BLaER1 (cell line): Measurements from ENCODE around the gene BPIFB6.

ENCODE experiments used
- H3K27ac ChIP-seq: shearing (Covaris generic); formaldehyde crosslinking; 2 replicates; pipeline ENCODE4 v1.8.1; 2022
- H3K27me3 ChIP-seq: shearing (Covaris generic); formaldehyde crosslinking; 2 replicates; pipeline ENCODE4 v1.8.1; 2022
- H3K36me3 ChIP-seq: shearing (Covaris generic); formaldehyde crosslinking; 2 replicates; pipeline ENCODE4 v1.8.1; 2022
- H3K4me1 ChIP-seq: shearing (Covaris generic); formaldehyde crosslinking; 2 replicates; pipeline ENCODE4 v1.8.1; 2022
- H3K4me2 ChIP-seq: shearing (Covaris generic); formaldehyde crosslinking; 2 replicates; pipeline ENCODE4 v1.8.1; 2022
- H3K4me3 ChIP-seq: shearing (Covaris generic); formaldehyde crosslinking; 2 replicates; pipeline ENCODE4 v1.8.1; 2022
- H3K9ac ChIP-seq: shearing (Covaris generic); formaldehyde crosslinking; 2 replicates; pipeline ENCODE4 v1.8.1; 2022
- H3K9me3 ChIP-seq: shearing (Covaris generic); formaldehyde crosslinking; 2 replicates; pipeline ENCODE4 v1.8.1; 2022
- H4K20me1 ChIP-seq: shearing (Covaris generic); formaldehyde crosslinking; 2 replicates; pipeline ENCODE4 v1.8.1; 2022
- Cebpa-rat ChIP-seq: shearing (Covaris generic); IDR thresholded peaks from 2 replicates; pipeline ENCODE4 v1.8.1; 2022

The BPIFB6 gene

DNA sequence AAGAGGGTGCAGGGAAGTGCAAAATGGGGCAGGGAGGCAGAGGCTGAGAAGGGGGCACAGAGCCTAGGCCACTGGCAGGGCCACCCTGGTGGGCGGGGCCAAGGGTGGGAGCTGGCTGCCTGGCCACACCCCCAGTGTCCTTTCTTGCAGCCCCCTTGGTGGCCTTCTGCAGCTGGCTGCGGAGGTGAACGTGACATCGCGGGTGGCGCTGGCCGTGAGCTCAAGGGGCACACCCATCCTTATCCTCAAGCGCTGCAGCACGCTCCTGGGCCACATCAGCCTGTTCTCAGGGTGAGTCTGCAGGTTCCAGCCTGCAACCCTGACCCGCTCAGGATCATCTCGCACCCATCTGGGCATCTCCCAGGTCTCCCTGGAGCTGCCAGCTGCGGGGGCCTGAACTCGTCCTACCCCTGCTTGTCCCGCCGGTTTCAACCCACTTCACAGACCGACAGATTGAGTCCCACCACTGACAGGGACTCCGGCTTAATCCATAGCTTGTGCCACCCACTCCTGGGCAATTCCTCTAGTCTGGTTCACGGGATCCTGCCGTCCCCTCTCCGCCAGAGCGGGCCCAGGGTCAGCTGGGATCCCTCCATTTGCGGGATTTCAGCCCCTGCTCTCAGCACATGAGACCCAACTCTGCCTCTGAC lies 28.4 kb downstream of the BPIFB6 start:
- Histone ChIP-seq H3K4me1 (peaks cover 36% of the 10 kb centered on the region), H3K4me3 (no peak overlapping the region), H3K4me2 (no peak overlapping the region), H4K20me1 (no peaks in the 10 kb centered on the region), H3K36me3 (no peaks in the 10 kb centered on the region), H3K9me3 (no peaks in the 10 kb centered on the region), H3K27ac (no peak overlapping the region), H3K9ac (no peak overlapping the region), H3K27me3 (no peaks in the 10 kb centered on the region)
- TF ChIP-seq Cebpa-rat, result no peak

- H3K9ac ChIP-seq, result peak overlapping the region; percentile 2; the same call in 1 of the 2 replicates
- no peak for TF ChIP-seq Cebpa-rat
- H3K4me3 ChIP-seq, result no peak overlapping the region
- H3K36me3 ChIP-seq, result no peaks in the 10 kb centered on the region
- no peaks in the 10 kb centered on the region for H3K27me3 ChIP-seq
- peaks cover 36% of the 10 kb centered on the region for H3K4me1 ChIP-seq
- no peaks in the 10 kb centered on the region for H3K9me3 ChIP-seq
- peak overlapping the region; percentile 63 for H3K27ac ChIP-seq
- no peaks in the 10 kb centered on the region for H4K20me1 ChIP-seq
- peak overlapping the region; percentile 65 for H3K4me2 ChIP-seq
Measured at GRCh38 chr20:33061658-33062028, 30.2 kb downstream of the BPIFB6 start.

GRCh38 chr20:33062105-33062824 lies 30.8 kb downstream of the BPIFB6 start:
- H3K4me1 ChIP-seq, result peaks cover 36% of the 10 kb centered on the region
- H3K9me3 ChIP-seq, result no peaks in the 10 kb centered on the region
- no peaks in the 10 kb centered on the region for H4K20me1 ChIP-seq
- no peak for TF ChIP-seq Cebpa-rat
- H3K9ac ChIP-seq, result no peak overlapping the region
- H3K27ac ChIP-seq, result peak overlapping the region; percentile 63; the same call in 1 of the 2 replicates
- no peaks in the 10 kb centered on the region for H3K27me3 ChIP-seq
- no peaks in the 10 kb centered on the region for H3K36me3 ChIP-seq
- no peak overlapping the region; the same call in 1 of the 2 replicates for H3K4me2 ChIP-seq
- no peak overlapping the region for H3K4me3 ChIP-seq

DNA sequence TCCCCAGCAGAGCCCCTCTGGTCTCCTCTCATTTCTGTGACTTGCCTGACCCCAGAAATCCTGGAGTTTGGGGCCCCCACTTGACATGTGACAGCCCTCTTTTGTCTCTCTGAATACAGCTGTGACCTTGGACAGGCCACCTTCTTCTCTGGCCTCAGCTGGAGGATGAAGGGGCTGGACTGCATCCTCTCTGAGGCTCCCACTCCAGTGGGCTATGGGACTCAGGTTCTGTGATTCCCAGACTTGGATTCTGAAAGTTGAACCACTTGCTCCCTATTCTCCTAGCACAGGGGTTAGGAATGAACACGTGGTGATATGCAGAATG lies 31.3 kb downstream of the BPIFB6 start:
- H3K27me3 ChIP-seq, result no peaks in the 10 kb centered on the region
- no peaks in the 10 kb centered on the region for H4K20me1 ChIP-seq
- H3K4me2 ChIP-seq, result no peak overlapping the region
- peak overlapping the region; percentile 63; the same call in 1 of the 2 replicates for H3K27ac ChIP-seq
- H3K4me3 ChIP-seq, result no peak overlapping the region
- no peak for TF ChIP-seq Cebpa-rat
- H3K9ac ChIP-seq, result no peak overlapping the region
- H3K36me3 ChIP-seq, result no peaks in the 10 kb centered on the region
- no peaks in the 10 kb centered on the region for H3K9me3 ChIP-seq
- peaks cover 36% of the 10 kb centered on the region for H3K4me1 ChIP-seq

- Histone ChIP-seq H3K9ac (no peak overlapping the region), H3K27me3 (no peaks in the 10 kb centered on the region), H3K9me3 (no peaks in the 10 kb centered on the region), H3K4me3 (no peak overlapping the region), H3K27ac (no peak overlapping the region), H4K20me1 (no peaks in the 10 kb centered on the region), H3K36me3 (no peaks in the 10 kb centered on the region), H3K4me1 (peaks cover 36% of the 10 kb centered on the region), H3K4me2 (no peak overlapping the region)
- no peak for TF ChIP-seq Cebpa-rat
Measured at GRCh38 chr20:33063271-33063670, 31.8 kb downstream of the BPIFB6 start.

- Histone ChIP-seq H3K36me3 (no peaks in the 10 kb centered on the region), H3K9me3 (no peaks in the 10 kb centered on the region), H3K4me1 (peaks cover 36% of the 10 kb centered on the region), H3K9ac (no peak overlapping the region), H3K4me2 (peak overlapping the region; percentile 22; the same call in 1 of the 2 replicates), H4K20me1 (no peaks in the 10 kb centered on the region), H3K4me3 (no peak overlapping the region), H3K27me3 (no peaks in the 10 kb centered on the region), H3K27ac (0 out of 2 replicates have a peak overlapping the region, but pooled peaks have one; percentile 12)
- no peak for TF ChIP-seq Cebpa-rat
Measured at GRCh38 chr20:33064572-33065287, 33.3 kb downstream of the BPIFB6 start.

GRCh38 chr20:33065785-33066184 lies 34.3 kb downstream of the BPIFB6 start:
- Histone ChIP-seq H3K9me3 (no peaks in the 10 kb centered on the region), H4K20me1 (no peaks in the 10 kb centered on the region), H3K27ac (no peak overlapping the region), H3K4me1 (peaks cover 30% of the 10 kb centered on the region), H3K4me2 (peak overlapping the region; percentile 22; the same call in 1 of the 2 replicates), H3K9ac (no peak overlapping the region), H3K36me3 (no peaks in the 10 kb centered on the region), H3K27me3 (no peaks in the 10 kb centered on the region), H3K4me3 (no peak overlapping the region)
- no peak for TF ChIP-seq Cebpa-rat

- H3K4me1 ChIP-seq, result peaks cover 12% of the 10 kb centered on the region
- no peak overlapping the region for H3K4me2 ChIP-seq
- no peaks in the 10 kb centered on the region for H4K20me1 ChIP-seq
- H3K36me3 ChIP-seq, result no peaks in the 10 kb centered on the region
- H3K9ac ChIP-seq, result no peak overlapping the region
- H3K27me3 ChIP-seq, result no peaks in the 10 kb centered on the region
- H3K9me3 ChIP-seq, result no peaks in the 10 kb centered on the region
- no peak overlapping the region for H3K4me3 ChIP-seq
- no peak overlapping the region for H3K27ac ChIP-seq
- TF ChIP-seq Cebpa-rat, result no peak
Measured at GRCh38 chr20:33067806-33068205, 36.4 kb downstream of the BPIFB6 start.

DNA sequence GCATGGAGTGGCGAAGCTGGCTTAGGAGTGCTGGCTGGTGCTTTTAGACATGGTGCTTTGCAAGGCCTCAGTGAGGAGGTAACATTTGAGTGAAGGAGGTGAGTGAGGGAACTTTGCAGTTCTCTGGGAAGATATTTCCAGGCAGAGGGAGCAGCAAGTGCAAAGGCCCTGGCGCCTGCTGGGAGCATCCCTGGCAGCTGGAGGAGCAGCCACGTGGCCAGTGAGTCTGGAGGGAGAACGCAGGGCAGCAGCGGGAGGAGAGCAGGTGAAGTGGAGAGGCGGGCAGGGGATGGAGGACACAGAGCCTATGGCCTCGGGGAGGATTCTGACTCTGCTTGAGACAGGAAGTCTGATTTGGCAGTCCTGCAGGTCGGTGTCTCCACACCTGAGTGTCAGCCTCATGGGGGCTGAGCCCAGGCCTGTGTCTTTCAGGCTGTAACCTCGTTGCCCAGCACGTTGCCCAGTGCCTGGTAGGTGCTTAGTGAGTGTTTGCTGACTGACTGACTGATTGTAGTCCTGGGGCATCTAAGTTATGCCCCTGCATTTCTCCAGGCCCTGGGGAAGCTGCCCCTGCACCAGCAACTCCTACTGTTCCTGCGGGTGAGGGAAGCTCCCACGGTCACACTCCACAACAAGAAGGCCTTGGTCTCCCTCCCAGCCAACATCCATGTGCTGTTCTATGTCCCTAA lies 36.9 kb downstream of the BPIFB6 start:
- H3K4me2 ChIP-seq, result no peak overlapping the region
- no peaks in the 10 kb centered on the region for H3K36me3 ChIP-seq
- H3K4me3 ChIP-seq, result no peak overlapping the region
- no peaks in the 10 kb centered on the region for H4K20me1 ChIP-seq
- H3K9me3 ChIP-seq, result no peaks in the 10 kb centered on the region
- TF ChIP-seq Cebpa-rat, result no peak
- H3K27ac ChIP-seq, result no peak overlapping the region
- H3K27me3 ChIP-seq, result no peaks in the 10 kb centered on the region
- no peak overlapping the region for H3K9ac ChIP-seq
- peaks cover 12% of the 10 kb centered on the region for H3K4me1 ChIP-seq
